ENCODE results near the gene GRIP1. TPM values are rescaled to one million over a fixed set of nuclear protein-coding genes. Genes with fewer than 3 reads are reported as not detected.
"Not testable (repeated sequence)": the region's sequence is repeated elsewhere in the genome, so short reads cannot be mapped to it uniquely, and the experiment has no call there.

The GRIP1 gene
- total RNA-seq, 2 experiments from 2014 or later, result 0.85 to 1.6 TPM

GRCh38 chr12:66314278-66314677 is 364.6 kb downstream of the GRIP1 start:
- Mint-ChIP-seq H3K36me3 (ENCODE audit: low read depth) (peaks cover 68% of the 10 kb centered on the region), H3K9me3 (peaks cover 2% of the 10 kb centered on the region), H3K4me1 (peaks cover 62% of the 10 kb centered on the region), H3K27ac (no peak overlapping the region), H3K4me3 (no peak overlapping the region), H3K27me3 (no peaks in the 10 kb centered on the region)
- DNase-seq, result no peak
- ChIA-PET CTCF (interaction anchor here (0.6 to 2.5 kb wide), 3 partner anchors 12 to 1677 kb away, joined by 3 to 6 read pairs (median 3); partner anchors contain the start of gene HELB), POLR2A (no interaction called here)

GRCh38 chr12:66312189-66312588 is 366.7 kb downstream of the GRIP1 start:
- peaks cover 2% of the 10 kb centered on the region for H3K9me3 Mint-ChIP-seq
- peak overlapping the region; percentile 2 for H3K4me3 Mint-ChIP-seq
- ChIA-PET CTCF (interaction anchor here (0.6 to 2.4 kb wide), 3 partner anchors 10 to 814 kb away, joined by 3 to 8 read pairs (median 3); partner anchors contain the start of gene HELB), POLR2A (no interaction called here)
- peaks cover 70% of the 10 kb centered on the region for H3K36me3 Mint-ChIP-seq (ENCODE audit: low read depth)
- no peak for DNase-seq
- H3K27me3 Mint-ChIP-seq, result no peaks in the 10 kb centered on the region
- H3K4me1 Mint-ChIP-seq, result peaks cover 61% of the 10 kb centered on the region
- no peak overlapping the region for H3K27ac Mint-ChIP-seq

- H3K4me1 Mint-ChIP-seq, result peaks cover 80% of the 10 kb centered on the region
- H3K27ac Mint-ChIP-seq, result peak overlapping the region; percentile 58
- CTCF ChIA-PET, result no interaction called here
- no peak for DNase-seq
- no peak overlapping the region for H3K4me3 Mint-ChIP-seq
- no peaks in the 10 kb centered on the region for H3K27me3 Mint-ChIP-seq
- peaks cover 2% of the 10 kb centered on the region for H3K9me3 Mint-ChIP-seq
- POLR2A ChIA-PET, result no interaction called here
- peaks cover 84% of the 10 kb centered on the region for H3K36me3 Mint-ChIP-seq (ENCODE audit: low read depth)
Observed at GRCh38 chr12:66309606-66310005, 369.3 kb downstream of the GRIP1 start.

GRCh38 chr12:66304296-66304900 is 374.5 kb downstream of the GRIP1 start:
- H3K27ac Mint-ChIP-seq, result peak overlapping the region; percentile 98
- ChIA-PET CTCF (interaction anchor here (1.3 to 3.7 kb wide), 2 partner anchors 35 to 37 kb away, joined by 3 to 14 read pairs; no protein-coding TSS in a partner anchor), POLR2A (no interaction called here)
- DNase-seq, result peak; percentile 13
- H3K4me3 Mint-ChIP-seq, result peak overlapping the region; percentile 99
- H3K4me1 Mint-ChIP-seq, result peaks cover 58% of the 10 kb centered on the region
- peaks cover 52% of the 10 kb centered on the region for H3K36me3 Mint-ChIP-seq (ENCODE audit: low read depth)
- H3K27me3 Mint-ChIP-seq, result peaks cover 2% of the 10 kb centered on the region
- no peaks in the 10 kb centered on the region for H3K9me3 Mint-ChIP-seq

- H3K27me3 Mint-ChIP-seq, H3K9me3 Mint-ChIP-seq: not testable (repeated sequence)
- Mint-ChIP-seq H3K4me1 (peaks cover 56% of the 10 kb centered on the region), H3K36me3 (ENCODE audit: low read depth) (peaks cover 46% of the 10 kb centered on the region), H3K27ac (peak overlapping the region; percentile 98), H3K4me3 (peak overlapping the region; percentile 99)
- peak; percentile 35 for DNase-seq
- POLR2A ChIA-PET, result interaction anchor here (1.4 kb wide), 1 partner anchor 33 kb away, joined by 3 read pairs; no protein-coding TSS in a partner anchor
- CTCF ChIA-PET, result interaction anchor here (1.4 to 3.7 kb wide), 4 partner anchors 8 to 34 kb away, joined by 8 to 14 read pairs (median 8); no protein-coding TSS in a partner anchor
Observed at GRCh38 chr12:66303316-66303804, 375.5 kb downstream of the GRIP1 start.

- Mint-ChIP-seq H3K36me3 (ENCODE audit: low read depth) (peaks cover 41% of the 10 kb centered on the region), H3K4me1 (peaks cover 53% of the 10 kb centered on the region), H3K27me3 (peaks cover 2% of the 10 kb centered on the region), H3K4me3 (peak overlapping the region; percentile 99), H3K9me3 (no peaks in the 10 kb centered on the region), H3K27ac (peak overlapping the region; percentile 98)
- POLR2A ChIA-PET, result interaction anchor here (1.3 to 1.8 kb wide), 4 partner anchors 12 to 134 kb away, joined by 3 to 8 read pairs (median 6); no protein-coding TSS in a partner anchor
- CTCF ChIA-PET, result interaction anchor here (0.7 to 3.7 kb wide), 8 partner anchors 9 to 35 kb away, joined by 3 to 14 read pairs (median 6); no protein-coding TSS in a partner anchor
- DNase-seq, result no peak
Observed at GRCh38 chr12:66302827-66303169, 376.1 kb downstream of the GRIP1 start.

GRCh38 chr12:66301944-66302826 is 376.7 kb downstream of the GRIP1 start, which contains the start of gene HELB:
Gene HELB, plus strand, starts transcription at chr12:66302493. Its CDS starts 111 bp downstream, at chr12:66302604.
- Mint-ChIP-seq H3K4me3 (peak within 1 kb of the TSS; percentile 99), H3K27ac (peak within 1 kb of the TSS; percentile 98), H3K4me1 (peaks cover 54% of the 10 kb centered on the region), H3K36me3 (ENCODE audit: low read depth) (peaks cover 37% of the 10 kb centered on the region), H3K9me3 (no peaks in the 10 kb centered on the region), H3K27me3 (peaks cover 2% of the 10 kb centered on the region)
- ChIA-PET CTCF (interaction anchor here (0.7 to 3.7 kb wide), 9 partner anchors 9 to 35 kb away, joined by 3 to 14 read pairs (median 5); no protein-coding TSS in a partner anchor), POLR2A (interaction anchor here (1.3 to 1.8 kb wide), 4 partner anchors 11 to 133 kb away, joined by 3 to 8 read pairs (median 6); no protein-coding TSS in a partner anchor)
- peak; percentile 99 for DNase-seq

GRCh38 chr12:66297923-66298322 is 381.0 kb downstream of the GRIP1 start:
- H3K36me3 Mint-ChIP-seq (ENCODE audit: low read depth), result peaks cover 11% of the 10 kb centered on the region
- ChIA-PET CTCF (interaction anchor here (1.5 kb wide), 1 partner anchor 19 kb away, joined by 3 read pairs; no protein-coding TSS in a partner anchor), POLR2A (no interaction called here)
- H3K4me3 Mint-ChIP-seq, result no peak overlapping the region
- no peak for DNase-seq
- H3K9me3 Mint-ChIP-seq, result peaks cover 5% of the 10 kb centered on the region
- peaks cover 2% of the 10 kb centered on the region for H3K27me3 Mint-ChIP-seq
- H3K4me1 Mint-ChIP-seq, result peaks cover 49% of the 10 kb centered on the region
- H3K27ac Mint-ChIP-seq, result no peak overlapping the region
